Panc1 (cell line): ENCODE results near the gene MEIS1.

ENCODE experiments used
- CTCF ChIP-seq: fragments of 450-650 bp; IDR thresholded peaks from 2 replicates; pipeline ENCODE4 v1.5.1; 2017; ENCODE audit warnings: mild to moderate bottlenecking
- POLR2AphosphoS5 ChIP-seq: IDR thresholded peaks from 2 replicates; pipeline ENCODE4 v1.6.1; 2012; ENCODE audit warnings: mild to moderate bottlenecking, low read depth, low read length, moderate library complexity
- REST ChIP-seq, 2 experiments: IDR thresholded peaks; 2 replicates each; pipeline ENCODE4 v1.6.1; 2011 to 2012; ENCODE audit warnings: low read depth in 2 of 2, control low read depth in 1 of 2, low read length in 1 of 2, mild to moderate bottlenecking in 1 of 2, moderate library complexity in 1 of 2; ENCODE audit not compliant: insufficient read depth in 1 of 2
- TCF7L2 ChIP-seq: IDR thresholded peaks from 2 replicates; pipeline ENCODE4 v1.6.1; 2011; ENCODE audit warnings: mild to moderate bottlenecking, low read depth, low read length, inconsistent platforms

GRCh38 chr2:66570471-66570870 is 135.5 kb downstream of the MEIS1 start:
- no peak for TF ChIP-seq CTCF
- TF ChIP-seq POLR2AphosphoS5, result no peak
- no peak for TF ChIP-seq REST (IDR thresholded peaks at IDR 0.05; ENCODE audit: insufficient read depth in 1 of 2, low read depth in 2 of 2, low read length in 1 of 2)
- no peak for TF ChIP-seq TCF7L2
